HepG2 (cell line): Measurements from ENCODE around the gene CCDC158. TPM values are rescaled to one million over a fixed set of nuclear protein-coding genes. Genes with fewer than 3 reads are reported as not detected.

Experiments
- ELF3 ChIP-seq: IDR thresholded peaks from 2 replicates; pipeline ENCODE4 v1.6.1; 2016; ENCODE audit warnings: missing genetic modification reagents, missing compliant biosample characterization
- FOXK2 ChIP-seq: fragments of 450-650 bp; IDR thresholded peaks from 2 replicates; pipeline ENCODE4 v1.6.1; 2016
- HHEX ChIP-seq: IDR thresholded peaks from 2 replicates; pipeline ENCODE4 v1.6.1; 2016; ENCODE audit warnings: control low read depth
- HNRNPL ChIP-seq: fragments of 200-400 bp; formaldehyde crosslinking; IDR thresholded peaks from 2 replicates; pipeline ENCODE4 v1.6.1; 2017; ENCODE audit warnings: mild to moderate bottlenecking, low read depth, low read length
- KLF15 ChIP-seq: sonication (generic); formaldehyde crosslinking; IDR thresholded peaks from 2 replicates; pipeline ENCODE4 v1.8.1; 2023; ENCODE audit warnings: borderline replicate concordance, mild to moderate bottlenecking, inconsistent platforms, missing genetic modification reagents, mixed read lengths
- KMT2A ChIP-seq: sonication (generic); formaldehyde crosslinking; IDR thresholded peaks from 2 replicates; pipeline ENCODE4 v1.4.0; 2020; ENCODE audit warnings: missing genetic modification reagents
- POLR2A ChIP-seq, 2 experiments: IDR thresholded peaks; 2 replicates each; pipeline ENCODE4 v1.6.1; 2011; ENCODE audit warnings: low read depth in 2 of 2, low read length in 2 of 2, mild to moderate bottlenecking in 1 of 2, moderate library complexity in 1 of 2; ENCODE audit not compliant: insufficient read depth in 1 of 2
- SOX5 ChIP-seq: IDR thresholded peaks from 2 replicates; pipeline ENCODE4 v1.6.1; 2016; ENCODE audit warnings: borderline replicate concordance
- SRSF9 ChIP-seq: fragments of 200-400 bp; formaldehyde crosslinking; IDR thresholded peaks from 2 replicates; pipeline ENCODE4 v1.6.1; 2018; ENCODE audit warnings: borderline replicate concordance, mild to moderate bottlenecking, low read depth, low read length; ENCODE audit not compliant: insufficient read depth, poor library complexity, severe bottlenecking
- U2AF2 ChIP-seq: fragments of 200-400 bp; formaldehyde crosslinking; IDR thresholded peaks from 2 replicates; pipeline ENCODE4 v1.6.1; 2017; ENCODE audit warnings: low read depth, mild to moderate bottlenecking, low read length
- ZBTB8A ChIP-seq: sonication (generic); formaldehyde crosslinking; IDR thresholded peaks from 2 replicates; pipeline ENCODE4 v1.4.0; 2020; ENCODE audit warnings: mild to moderate bottlenecking, low read depth, missing genetic modification reagents, borderline replicate concordance
- ZNF207 ChIP-seq: fragments of 450-650 bp; IDR thresholded peaks from 2 replicates; pipeline ENCODE4 v1.6.1; 2016; ENCODE audit warnings: antibody characterized with exemption, borderline replicate concordance
- ZNF354B ChIP-seq: sonication (generic); formaldehyde crosslinking; IDR thresholded peaks from 2 replicates; pipeline ENCODE4 v1.8.0; 2022; ENCODE audit warnings: mild to moderate bottlenecking, missing genetic modification reagents
- ZNF382 ChIP-seq: sonication (generic); formaldehyde crosslinking; IDR thresholded peaks from 2 replicates; pipeline ENCODE4 v1.5.0; 2020; ENCODE audit warnings: missing genetic modification reagents, mild to moderate bottlenecking, borderline replicate concordance
- ZNF501 ChIP-seq: sonication (generic); formaldehyde crosslinking; IDR thresholded peaks from 2 replicates; pipeline ENCODE4 v1.5.1; 2020; ENCODE audit warnings: mild to moderate bottlenecking, moderate library complexity, missing genetic modification reagents
- ZNF619 ChIP-seq: sonication (generic); formaldehyde crosslinking; IDR thresholded peaks from 2 replicates; pipeline ENCODE4 v1.4.0; 2020; ENCODE audit warnings: mild to moderate bottlenecking, missing genetic modification reagents
- ZNF782 ChIP-seq: sonication (generic); formaldehyde crosslinking; IDR thresholded peaks from 2 replicates; pipeline ENCODE4 v1.4.0; 2020; ENCODE audit warnings: missing genetic modification reagents, mild to moderate bottlenecking, borderline replicate concordance
- ZNF788 ChIP-seq: sonication (generic); formaldehyde crosslinking; IDR thresholded peaks from 2 replicates; pipeline ENCODE4 v1.5.0; 2020; ENCODE audit warnings: mild to moderate bottlenecking, missing genetic modification reagents, borderline replicate concordance
- polyA plus RNA-seq, 8 experiments: library from polyadenylated mRNA; depleted of rRNA in 3 of 8; stranded (reverse) in 7 of 8; unstranded in 1 of 8; fragments of >200 nt; fragmentation: Illumina TruSeq in 4 of 8; extraction: Trizol in 4 of 8; gene quantifications; 2 replicates each; pipeline versions ENCODE4 v1.2.1 to v1.2.3, GENCODE V29; 2011 to 2016; ENCODE audit warnings: low read depth in 4 of 8, missing spikeins in 1 of 8, mixed read lengths in 1 of 8; ENCODE audit not compliant: insufficient read depth in 1 of 8
- total RNA-seq, 5 experiments: library from RNA; depleted of rRNA; stranded (reverse); fragments of >200 nt; fragmentation: Illumina TruSeq; extraction: Trizol; gene quantifications; 2 replicates each; pipeline ENCODE4 v1.2.3, GENCODE V29; 2016; ENCODE audit warnings: low read depth in 1 of 5
- TF ChIP-seq, protein P1 (sequence below): sonication (generic); formaldehyde crosslinking; IDR thresholded peaks from 2 replicates; pipeline ENCODE4 v1.9.0; 2021; ENCODE audit warnings: missing genetic modification reagents, borderline replicate concordance
- TF ChIP-seq, protein P2 (sequence below): sonication (generic); formaldehyde crosslinking; IDR thresholded peaks from 2 replicates; pipeline ENCODE4 v1.8.0; 2022; ENCODE audit warnings: missing genetic modification reagents, mild to moderate bottlenecking, inconsistent platforms, borderline replicate concordance
- TF ChIP-seq, protein P3 (sequence below): IDR thresholded peaks from 2 replicates; pipeline ENCODE4 v1.6.1; 2016; ENCODE audit warnings: mild to moderate bottlenecking, missing biosample characterization, missing genetic modification reagents
- TF ChIP-seq, protein P4 (sequence below): sonication (generic); formaldehyde crosslinking; IDR thresholded peaks from 2 replicates; pipeline ENCODE4 v1.4.0; 2020; ENCODE audit warnings: mild to moderate bottlenecking, low read depth, missing genetic modification reagents
- TF ChIP-seq, protein P5 (sequence below): IDR thresholded peaks from 2 replicates; pipeline ENCODE4 v1.6.1; 2016; ENCODE audit warnings: missing genetic modification reagents, missing compliant biosample characterization
- TF ChIP-seq, protein P6 (sequence below): fragments of 450-650 bp; IDR thresholded peaks from 2 replicates; pipeline ENCODE4 v1.6.1; 2017
- TF ChIP-seq, protein P7 (sequence below): sonication (generic); formaldehyde crosslinking; IDR thresholded peaks from 2 replicates; pipeline ENCODE4 v1.9.0; 2021; ENCODE audit warnings: missing genetic modification reagents, mild to moderate bottlenecking, borderline replicate concordance

Gene CCDC158
- total and polyA plus RNA-seq, 2 of the 13 experiments (the other 11 are each of a cell fraction or from before 2014, with no cell fraction given): not detected

DNA sequence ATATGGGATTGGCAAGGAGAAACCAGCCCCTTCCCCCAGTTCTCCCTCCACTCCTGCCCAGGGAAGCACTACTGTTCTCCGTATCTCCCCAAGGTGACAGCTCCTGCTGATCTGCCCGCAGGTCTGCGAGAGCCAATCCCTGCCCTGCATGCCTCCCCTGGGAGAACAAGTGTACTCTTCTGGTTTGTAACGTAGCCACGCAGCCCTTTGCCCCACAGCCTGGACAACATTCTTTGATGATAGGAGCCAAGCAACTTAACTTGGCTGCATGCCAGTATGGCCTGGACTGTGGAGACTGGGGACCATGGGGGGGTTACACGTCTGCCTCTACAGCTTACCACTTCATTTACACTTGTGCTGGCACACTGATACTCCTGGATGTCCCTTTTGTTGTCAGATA lies 112.4 kb downstream of the CCDC158 start (continued):
- TF ChIP-seq ZNF782 (no peak), ZNF382 (CRISPR knock-in tag) (no peak), U2AF2 (no peak), POLR2A (IDR thresholded peaks at IDR 0.05; ENCODE audit: insufficient read depth in 1 of 2, low read depth in 2 of 2, low read length in 2 of 2) (0 out of 4 replicates have a peak, but pooled peaks of 1 of the 2 experiments have one; percentile 17), ZNF619 (CRISPR knock-in tag) (no peak), SOX5 (peak; percentile 60), HNRNPL (no peak), ZNF501 (CRISPR knock-in tag) (no peak), KLF15 (CRISPR knock-in tag) (no peak), FOXK2 (no peak), HHEX (CRISPR knock-in tag) (no peak), ELF3 (CRISPR knock-in tag) (no peak), SRSF9 (no peak), ZNF354B (CRISPR knock-in tag) (no peak), ZNF207 (no peak), ZBTB8A (CRISPR knock-in tag) (no peak), KMT2A (CRISPR knock-in tag) (no peak), ZNF788 (CRISPR knock-in tag) (no peak)
- TF ChIP-seq, protein P1, sequence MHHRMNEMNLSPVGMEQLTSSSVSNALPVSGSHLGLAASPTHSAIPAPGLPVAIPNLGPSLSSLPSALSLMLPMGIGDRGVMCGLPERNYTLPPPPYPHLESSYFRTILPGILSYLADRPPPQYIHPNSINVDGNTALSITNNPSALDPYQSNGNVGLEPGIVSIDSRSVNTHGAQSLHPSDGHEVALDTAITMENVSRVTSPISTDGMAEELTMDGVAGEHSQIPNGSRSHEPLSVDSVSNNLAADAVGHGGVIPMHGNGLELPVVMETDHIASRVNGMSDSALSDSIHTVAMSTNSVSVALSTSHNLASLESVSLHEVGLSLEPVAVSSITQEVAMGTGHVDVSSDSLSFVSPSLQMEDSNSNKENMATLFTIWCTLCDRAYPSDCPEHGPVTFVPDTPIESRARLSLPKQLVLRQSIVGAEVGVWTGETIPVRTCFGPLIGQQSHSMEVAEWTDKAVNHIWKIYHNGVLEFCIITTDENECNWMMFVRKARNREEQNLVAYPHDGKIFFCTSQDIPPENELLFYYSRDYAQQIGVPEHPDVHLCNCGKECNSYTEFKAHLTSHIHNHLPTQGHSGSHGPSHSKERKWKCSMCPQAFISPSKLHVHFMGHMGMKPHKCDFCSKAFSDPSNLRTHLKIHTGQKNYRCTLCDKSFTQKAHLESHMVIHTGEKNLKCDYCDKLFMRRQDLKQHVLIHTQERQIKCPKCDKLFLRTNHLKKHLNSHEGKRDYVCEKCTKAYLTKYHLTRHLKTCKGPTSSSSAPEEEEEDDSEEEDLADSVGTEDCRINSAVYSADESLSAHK (CRISPR knock-in tag): no peak
- TF ChIP-seq, protein P2, sequence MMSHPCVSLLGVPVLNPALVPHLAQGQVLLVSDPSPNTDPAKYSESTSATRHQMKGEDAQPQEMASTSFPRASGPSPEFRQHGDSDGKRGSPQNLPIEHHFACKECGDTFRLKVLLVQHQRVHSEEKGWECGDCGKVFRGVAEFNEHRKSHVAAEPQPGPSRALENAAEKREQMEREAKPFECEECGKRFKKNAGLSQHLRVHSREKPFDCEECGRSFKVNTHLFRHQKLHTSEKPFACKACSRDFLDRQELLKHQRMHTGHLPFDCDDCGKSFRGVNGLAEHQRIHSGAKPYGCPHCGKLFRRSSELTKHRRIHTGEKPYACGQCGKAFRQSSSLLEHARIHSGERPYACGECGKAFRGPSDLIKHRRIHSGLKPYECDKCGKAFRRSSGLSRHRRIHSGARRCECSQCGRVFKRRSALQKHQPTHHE: no peak
- TF ChIP-seq, protein P3, sequence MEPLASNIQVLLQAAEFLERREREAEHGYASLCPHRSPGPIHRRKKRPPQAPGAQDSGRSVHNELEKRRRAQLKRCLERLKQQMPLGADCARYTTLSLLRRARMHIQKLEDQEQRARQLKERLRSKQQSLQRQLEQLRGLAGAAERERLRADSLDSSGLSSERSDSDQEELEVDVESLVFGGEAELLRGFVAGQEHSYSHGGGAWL (CRISPR knock-in tag): no peak
- TF ChIP-seq, protein P4, sequence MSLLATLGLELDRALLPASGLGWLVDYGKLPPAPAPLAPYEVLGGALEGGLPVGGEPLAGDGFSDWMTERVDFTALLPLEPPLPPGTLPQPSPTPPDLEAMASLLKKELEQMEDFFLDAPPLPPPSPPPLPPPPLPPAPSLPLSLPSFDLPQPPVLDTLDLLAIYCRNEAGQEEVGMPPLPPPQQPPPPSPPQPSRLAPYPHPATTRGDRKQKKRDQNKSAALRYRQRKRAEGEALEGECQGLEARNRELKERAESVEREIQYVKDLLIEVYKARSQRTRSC: no peak
- TF ChIP-seq, protein P5, sequence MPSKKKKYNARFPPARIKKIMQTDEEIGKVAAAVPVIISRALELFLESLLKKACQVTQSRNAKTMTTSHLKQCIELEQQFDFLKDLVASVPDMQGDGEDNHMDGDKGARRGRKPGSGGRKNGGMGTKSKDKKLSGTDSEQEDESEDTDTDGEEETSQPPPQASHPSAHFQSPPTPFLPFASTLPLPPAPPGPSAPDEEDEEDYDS (CRISPR knock-in tag): no peak
- TF ChIP-seq, protein P6, sequence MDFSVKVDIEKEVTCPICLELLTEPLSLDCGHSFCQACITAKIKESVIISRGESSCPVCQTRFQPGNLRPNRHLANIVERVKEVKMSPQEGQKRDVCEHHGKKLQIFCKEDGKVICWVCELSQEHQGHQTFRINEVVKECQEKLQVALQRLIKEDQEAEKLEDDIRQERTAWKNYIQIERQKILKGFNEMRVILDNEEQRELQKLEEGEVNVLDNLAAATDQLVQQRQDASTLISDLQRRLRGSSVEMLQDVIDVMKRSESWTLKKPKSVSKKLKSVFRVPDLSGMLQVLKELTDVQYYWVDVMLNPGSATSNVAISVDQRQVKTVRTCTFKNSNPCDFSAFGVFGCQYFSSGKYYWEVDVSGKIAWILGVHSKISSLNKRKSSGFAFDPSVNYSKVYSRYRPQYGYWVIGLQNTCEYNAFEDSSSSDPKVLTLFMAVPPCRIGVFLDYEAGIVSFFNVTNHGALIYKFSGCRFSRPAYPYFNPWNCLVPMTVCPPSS: no peak
- TF ChIP-seq, protein P7, sequence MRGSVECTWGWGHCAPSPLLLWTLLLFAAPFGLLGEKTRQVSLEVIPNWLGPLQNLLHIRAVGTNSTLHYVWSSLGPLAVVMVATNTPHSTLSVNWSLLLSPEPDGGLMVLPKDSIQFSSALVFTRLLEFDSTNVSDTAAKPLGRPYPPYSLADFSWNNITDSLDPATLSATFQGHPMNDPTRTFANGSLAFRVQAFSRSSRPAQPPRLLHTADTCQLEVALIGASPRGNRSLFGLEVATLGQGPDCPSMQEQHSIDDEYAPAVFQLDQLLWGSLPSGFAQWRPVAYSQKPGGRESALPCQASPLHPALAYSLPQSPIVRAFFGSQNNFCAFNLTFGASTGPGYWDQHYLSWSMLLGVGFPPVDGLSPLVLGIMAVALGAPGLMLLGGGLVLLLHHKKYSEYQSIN (CRISPR knock-in tag): no peak
